ENCODE results near the gene PLEKHA7.
A peak's percentile ranks its signal among the peaks of the same experiment; 100 is the strongest.
"Not testable (repeated sequence)": the region's sequence is repeated elsewhere in the genome, so short reads cannot be mapped to it uniquely, and the experiment has no call there.

Gene PLEKHA7, protein sequence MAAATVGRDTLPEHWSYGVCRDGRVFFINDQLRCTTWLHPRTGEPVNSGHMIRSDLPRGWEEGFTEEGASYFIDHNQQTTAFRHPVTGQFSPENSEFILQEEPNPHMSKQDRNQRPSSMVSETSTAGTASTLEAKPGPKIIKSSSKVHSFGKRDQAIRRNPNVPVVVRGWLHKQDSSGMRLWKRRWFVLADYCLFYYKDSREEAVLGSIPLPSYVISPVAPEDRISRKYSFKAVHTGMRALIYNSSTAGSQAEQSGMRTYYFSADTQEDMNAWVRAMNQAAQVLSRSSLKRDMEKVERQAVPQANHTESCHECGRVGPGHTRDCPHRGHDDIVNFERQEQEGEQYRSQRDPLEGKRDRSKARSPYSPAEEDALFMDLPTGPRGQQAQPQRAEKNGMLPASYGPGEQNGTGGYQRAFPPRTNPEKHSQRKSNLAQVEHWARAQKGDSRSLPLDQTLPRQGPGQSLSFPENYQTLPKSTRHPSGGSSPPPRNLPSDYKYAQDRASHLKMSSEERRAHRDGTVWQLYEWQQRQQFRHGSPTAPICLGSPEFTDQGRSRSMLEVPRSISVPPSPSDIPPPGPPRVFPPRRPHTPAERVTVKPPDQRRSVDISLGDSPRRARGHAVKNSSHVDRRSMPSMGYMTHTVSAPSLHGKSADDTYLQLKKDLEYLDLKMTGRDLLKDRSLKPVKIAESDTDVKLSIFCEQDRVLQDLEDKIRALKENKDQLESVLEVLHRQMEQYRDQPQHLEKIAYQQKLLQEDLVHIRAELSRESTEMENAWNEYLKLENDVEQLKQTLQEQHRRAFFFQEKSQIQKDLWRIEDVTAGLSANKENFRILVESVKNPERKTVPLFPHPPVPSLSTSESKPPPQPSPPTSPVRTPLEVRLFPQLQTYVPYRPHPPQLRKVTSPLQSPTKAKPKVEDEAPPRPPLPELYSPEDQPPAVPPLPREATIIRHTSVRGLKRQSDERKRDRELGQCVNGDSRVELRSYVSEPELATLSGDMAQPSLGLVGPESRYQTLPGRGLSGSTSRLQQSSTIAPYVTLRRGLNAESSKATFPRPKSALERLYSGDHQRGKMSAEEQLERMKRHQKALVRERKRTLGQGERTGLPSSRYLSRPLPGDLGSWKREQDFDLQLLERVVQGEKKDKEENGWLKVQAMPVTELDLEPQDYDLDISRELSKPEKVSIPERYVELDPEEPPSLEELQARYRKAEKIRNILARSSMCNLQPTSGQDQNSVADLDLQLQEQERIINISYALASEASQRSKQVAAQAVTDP

DNA sequence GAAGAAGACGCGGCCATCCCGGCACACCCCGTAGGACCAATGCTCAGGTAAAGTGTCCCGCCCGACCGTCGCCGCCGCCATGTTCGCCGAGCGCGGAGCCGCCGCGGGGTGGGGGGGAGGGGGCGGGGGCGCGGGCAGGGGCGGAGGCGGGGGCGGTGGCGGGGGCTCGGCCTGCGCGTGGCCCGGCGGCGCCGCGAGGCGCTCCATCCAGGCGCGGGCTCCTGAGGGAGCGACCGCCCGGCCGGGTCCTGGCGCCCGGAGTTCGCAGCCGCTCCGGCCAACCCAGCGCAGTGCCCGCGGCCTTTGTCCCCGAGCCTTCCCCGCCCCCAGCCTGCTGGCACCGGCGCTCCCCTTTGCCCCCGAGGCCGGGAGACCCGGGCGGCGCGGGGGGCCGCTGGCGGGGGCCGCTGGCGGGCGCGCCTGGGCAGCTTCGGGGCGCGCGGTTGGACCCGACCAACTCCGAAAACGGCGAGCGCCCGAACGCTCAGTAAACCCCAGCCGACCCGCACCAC, at the start of gene PLEKHA7:
Gene PLEKHA7, minus strand, starts transcription at position 94 of the 512 bp plus-strand sequence. Its CDS starts 13 bp downstream, at position 81.
- DNase-seq (ENCODE audit: low spot score), result no peak

- DNase-seq (ENCODE audit: low spot score), result peak; percentile 32
Measured at GRCh38 chr11:17063171-17064002, 49.2 kb upstream of the PLEKHA7 start.

- DNase-seq (ENCODE audit: low spot score), result not testable (repeated sequence)
Measured at GRCh38 chr11:17051146-17051545, 36.9 kb upstream of the PLEKHA7 start.

GRCh38 chr11:17048491-17048890, 34.3 kb upstream of the PLEKHA7 start:
- not testable (repeated sequence) for DNase-seq (ENCODE audit: low spot score)

- DNase-seq (ENCODE audit: low spot score), result no peak
Measured at GRCh38 chr11:17046690-17047089, 32.5 kb upstream of the PLEKHA7 start.

GRCh38 chr11:17036666-17037658, 22.7 kb upstream of the PLEKHA7 start:
- no peak for DNase-seq (ENCODE audit: low spot score)

DNA sequence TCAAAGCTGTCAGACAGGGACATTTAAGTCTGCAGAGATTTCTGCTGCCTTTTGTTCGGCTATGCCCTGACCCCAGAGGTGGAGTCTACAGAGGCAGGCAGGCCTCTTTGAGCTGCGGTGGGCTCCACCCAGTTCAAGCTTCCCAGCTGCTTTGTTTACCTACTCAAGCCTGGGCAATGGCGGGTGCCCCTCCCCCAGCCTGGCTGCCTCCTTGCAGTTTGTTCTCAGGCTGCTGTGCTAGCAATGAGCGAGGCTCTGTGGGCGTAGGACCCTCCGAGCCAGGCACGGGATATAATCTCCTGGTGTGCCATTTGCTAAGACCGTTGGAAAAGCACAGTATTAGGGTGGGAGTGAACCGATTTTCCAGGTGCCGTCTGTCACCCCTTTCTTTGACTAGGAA, 19.8 kb upstream of the PLEKHA7 start:
- not testable (repeated sequence) for DNase-seq (ENCODE audit: low spot score)

- no peak for DNase-seq (ENCODE audit: low spot score)
Measured at GRCh38 chr11:17026487-17027082, 12.4 kb upstream of the PLEKHA7 start.

GRCh38 chr11:17024924-17025323, 10.7 kb upstream of the PLEKHA7 start:
- no peak for DNase-seq (ENCODE audit: low spot score)

DNA sequence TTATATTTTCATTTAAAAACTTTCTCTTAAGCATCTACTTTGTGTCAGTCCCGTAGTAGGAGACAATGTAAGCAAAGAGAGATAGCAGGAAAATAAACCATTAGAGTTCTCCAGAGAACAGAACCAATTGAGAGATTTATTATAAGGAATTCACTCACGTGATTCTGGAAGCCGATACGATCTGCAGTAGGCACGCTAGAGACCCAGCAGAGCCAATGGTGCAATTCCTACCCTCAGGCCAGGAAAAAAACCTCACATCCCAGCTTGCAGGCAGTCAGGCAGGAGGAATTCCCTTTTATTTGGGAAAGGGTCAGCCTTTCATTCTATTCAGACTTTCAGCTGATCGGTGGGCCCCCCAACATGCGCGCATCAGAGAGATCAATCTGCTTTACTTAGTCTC, 7.3 kb upstream of the PLEKHA7 start:
- DNase-seq (ENCODE audit: low spot score), result no peak

- no peak for DNase-seq (ENCODE audit: low spot score)
Measured at GRCh38 chr11:17020831-17021230, 6.6 kb upstream of the PLEKHA7 start.

DNA sequence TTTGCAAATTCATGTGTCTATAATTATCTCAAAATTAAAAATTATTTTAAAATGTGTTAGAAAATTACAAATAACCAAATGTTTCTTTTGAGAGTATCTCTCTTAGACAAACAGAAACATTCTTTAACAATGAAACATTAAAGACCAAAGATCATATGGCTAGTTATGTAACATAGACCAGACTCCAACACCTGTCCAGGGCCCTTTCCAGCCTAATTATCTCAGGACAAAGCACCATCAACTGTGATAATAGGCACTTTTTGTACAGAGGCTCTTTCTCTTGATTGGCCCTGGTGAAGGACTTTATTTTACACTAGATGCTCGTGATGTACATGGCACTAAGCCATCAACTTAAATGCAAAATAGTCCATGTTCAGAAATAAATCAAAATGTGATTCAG, 5.0 kb upstream of the PLEKHA7 start:
- DNase-seq (ENCODE audit: low spot score), result no peak

GRCh38 chr11:17015627-17016126, 1.5 kb upstream of the PLEKHA7 start:
- no peak for DNase-seq (ENCODE audit: low spot score)

GRCh38 chr11:17014833-17015626, 816 bp upstream of the PLEKHA7 start:
- DNase-seq (ENCODE audit: low spot score), result peak; percentile 13

DNA sequence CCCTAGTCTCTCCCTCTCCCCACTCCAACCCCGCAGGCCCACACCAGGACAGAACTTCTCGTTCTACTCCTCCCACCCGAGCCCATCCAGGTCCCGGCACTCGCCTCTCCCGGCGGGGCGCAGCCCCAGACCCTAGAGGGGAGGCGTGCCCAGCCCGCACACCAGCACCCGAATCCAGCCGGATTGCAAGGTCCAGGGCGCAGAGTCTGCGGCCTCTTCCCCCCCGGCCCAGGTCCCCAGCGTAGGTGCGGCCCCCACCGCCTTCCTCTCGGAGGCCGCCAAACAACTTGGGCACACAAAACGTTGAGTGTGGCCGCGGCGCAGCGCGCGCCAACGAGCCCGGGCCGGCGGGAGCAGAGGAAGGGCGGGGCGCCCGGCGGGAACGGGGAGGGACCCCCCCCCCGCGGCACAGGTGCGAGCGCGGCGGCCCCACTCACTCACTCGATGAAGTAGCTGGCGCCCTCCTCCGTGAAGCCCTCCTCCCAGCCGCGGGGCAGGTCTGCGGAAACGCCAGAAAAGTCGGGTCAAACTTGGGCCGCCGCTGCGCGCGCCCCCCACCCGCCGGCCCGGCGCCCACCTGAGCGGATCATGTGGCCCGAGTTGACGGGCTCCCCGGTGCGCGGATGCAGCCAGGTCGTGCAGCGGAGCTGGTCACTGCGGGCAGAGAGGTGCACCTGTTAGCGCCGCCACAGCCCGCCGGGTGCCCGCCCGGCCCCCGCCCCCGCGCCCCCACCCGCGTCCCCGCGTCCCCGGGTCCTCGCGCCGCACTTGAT, 480 bp downstream of the PLEKHA7 start:
- DNase-seq (ENCODE audit: low spot score), result peak; percentile 11

DNA sequence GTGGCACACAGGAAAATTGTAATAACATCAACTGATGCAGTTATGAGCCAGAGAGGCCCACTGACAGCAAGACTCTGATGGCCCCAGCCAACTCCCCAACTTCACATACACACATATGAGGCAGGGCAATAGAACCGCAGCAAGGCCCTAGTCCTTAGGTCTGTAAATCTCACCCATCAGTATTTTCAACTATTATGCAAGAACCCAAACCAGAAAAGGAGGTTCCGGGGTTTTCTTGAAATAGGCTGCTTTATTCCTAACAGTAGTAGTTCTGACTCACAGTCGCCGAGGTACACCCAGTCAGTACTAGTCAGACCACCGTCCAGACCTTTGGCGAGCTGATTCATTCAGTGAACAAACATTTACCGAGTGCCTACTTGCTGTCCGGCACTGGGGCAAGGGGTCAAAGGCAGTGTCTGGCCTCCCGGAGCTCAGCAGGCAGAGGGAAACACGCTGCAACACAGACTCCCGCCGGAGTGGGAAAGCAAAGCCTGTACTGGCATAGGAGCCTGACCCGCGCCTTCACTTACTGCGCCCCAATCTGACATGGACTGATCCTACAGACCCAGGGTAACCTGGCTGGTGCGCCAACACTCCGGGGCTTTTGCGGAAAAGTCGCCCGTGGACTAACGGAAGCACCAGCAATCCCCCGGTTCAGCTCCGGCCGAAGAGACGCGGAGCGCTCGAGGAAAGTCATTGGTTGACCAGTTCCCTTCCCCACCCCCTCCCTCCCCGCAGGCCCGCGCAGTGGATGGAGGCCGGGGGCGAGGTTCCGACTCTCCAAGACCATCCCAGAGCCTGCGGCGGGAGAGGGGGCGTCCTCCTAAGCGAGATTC, 1.3 kb downstream of the PLEKHA7 start:
- no peak for DNase-seq (ENCODE audit: low spot score)

DNA sequence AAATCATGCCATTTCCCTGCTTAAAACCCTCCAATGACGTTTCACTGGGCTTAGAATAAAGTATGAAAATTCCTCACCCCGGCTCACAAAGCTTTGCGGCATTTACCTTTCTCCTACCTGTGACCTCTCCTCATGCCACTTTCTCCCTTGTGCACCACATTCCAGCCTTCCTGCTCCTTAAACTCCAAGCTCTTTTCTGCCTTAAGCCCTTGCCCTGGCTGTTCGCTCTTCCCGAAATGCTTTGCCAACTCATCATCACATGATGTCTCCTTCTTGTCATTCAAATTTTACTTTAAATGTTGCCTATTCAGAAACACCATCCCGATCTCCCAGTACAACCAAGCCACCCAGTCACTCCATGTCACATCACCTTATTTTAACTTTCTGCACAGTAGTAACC, 2.0 kb downstream of the PLEKHA7 start:
- no peak for DNase-seq (ENCODE audit: low spot score)
